Measurements from ENCODE around the gene DDB1. TPM values are rescaled to one million over a fixed set of nuclear protein-coding genes. Genes with fewer than 3 reads are reported as not detected.

DDB1 gene
- total RNA-seq, 1 experiment from 2014 or later, result 172 TPM

- no TSS peak for BruUV-seq (replicated peaks)
- DNase-seq (ENCODE audit: unreplicated experiment), result peak; percentile 79
- Mint-ChIP-seq H3K9me3 (ENCODE audit: unreplicated experiment) (no peaks in the 10 kb centered on the region), H3K36me3 (ENCODE audit: insufficient read depth, unreplicated experiment) (peaks cover 7% of the 10 kb centered on the region), H3K27me3 (ENCODE audit: insufficient read depth, unreplicated experiment) (no peaks in the 10 kb centered on the region), H3K27ac (ENCODE audit: low read depth, unreplicated experiment) (no peak overlapping the region), H3K4me1 (ENCODE audit: insufficient read depth, unreplicated experiment) (no peaks in the 10 kb centered on the region), H3K4me3 (ENCODE audit: unreplicated experiment) (no peak overlapping the region)
- intact Hi-C loops (cut with micrococcal nuclease), result no loop called here
- CTCF ChIA-PET, result interaction anchor here (0.7 to 1.5 kb wide), 3 partner anchors 20 to 497 kb away, joined by 3 to 4 read pairs (median 3); no protein-coding TSS in a partner anchor
- no peak for TF ChIP-seq CTCF (IDR thresholded peaks at IDR 0.05; ENCODE audit: unreplicated experiment)
- POLR2A ChIA-PET, result interaction anchor here (0.6 to 1.4 kb wide), 5 partner anchors 24 to 1135 kb away, joined by 3 to 8 read pairs (median 3); no protein-coding TSS in a partner anchor
Observed at GRCh38 chr11:61273178-61274078, 59.5 kb downstream of the DDB1 start.

- BruUV-seq (replicated peaks), result no TSS peak
- Mint-ChIP-seq H3K9me3 (ENCODE audit: unreplicated experiment) (no peaks in the 10 kb centered on the region), H3K36me3 (ENCODE audit: insufficient read depth, unreplicated experiment) (peaks cover 6% of the 10 kb centered on the region), H3K4me3 (ENCODE audit: unreplicated experiment) (no peak overlapping the region), H3K27me3 (ENCODE audit: insufficient read depth, unreplicated experiment) (no peaks in the 10 kb centered on the region), H3K27ac (ENCODE audit: low read depth, unreplicated experiment) (no peak overlapping the region), H3K4me1 (ENCODE audit: insufficient read depth, unreplicated experiment) (no peaks in the 10 kb centered on the region)
- no peak for DNase-seq (ENCODE audit: unreplicated experiment)
- TF ChIP-seq CTCF (IDR thresholded peaks at IDR 0.05; ENCODE audit: unreplicated experiment), result no peak
- ChIA-PET POLR2A (interaction anchor here (1.2 to 1.4 kb wide), 2 partner anchors 25 to 84 kb away, joined by 3 to 8 read pairs; no protein-coding TSS in a partner anchor), CTCF (interaction anchor here (0.7 to 1.5 kb wide), 3 partner anchors 19 to 496 kb away, joined by 3 to 4 read pairs (median 3); no protein-coding TSS in a partner anchor)
- intact Hi-C loops (cut with micrococcal nuclease), result no loop called here
Observed at GRCh38 chr11:61272731-61273130, 60.2 kb downstream of the DDB1 start.

GRCh38 chr11:61270354-61271076 lies 62.4 kb downstream of the DDB1 start:
- Mint-ChIP-seq H3K27me3 (ENCODE audit: insufficient read depth, unreplicated experiment) (no peaks in the 10 kb centered on the region), H3K36me3 (ENCODE audit: insufficient read depth, unreplicated experiment) (peaks cover 6% of the 10 kb centered on the region), H3K27ac (ENCODE audit: low read depth, unreplicated experiment) (no peak overlapping the region), H3K4me1 (ENCODE audit: insufficient read depth, unreplicated experiment) (no peaks in the 10 kb centered on the region), H3K4me3 (ENCODE audit: unreplicated experiment) (no peak overlapping the region), H3K9me3 (ENCODE audit: unreplicated experiment) (no peaks in the 10 kb centered on the region)
- CTCF ChIA-PET, result interaction anchor here (0.7 to 2.0 kb wide), 5 partner anchors 12 to 115 kb away, joined by 4 to 9 read pairs (median 5); no protein-coding TSS in a partner anchor
- TF ChIP-seq CTCF (IDR thresholded peaks at IDR 0.05; ENCODE audit: unreplicated experiment), result no peak
- BruUV-seq (replicated peaks), result no TSS peak
- POLR2A ChIA-PET, result interaction anchor here (0.7 to 1.8 kb wide), 4 partner anchors 10 to 772 kb away, joined by 3 to 13 read pairs (median 4); no protein-coding TSS in a partner anchor
- DNase-seq (ENCODE audit: unreplicated experiment), result no peak
- intact Hi-C loops (cut with micrococcal nuclease), result no loop called here
